ENCODE results near the gene ZNF570.

ZNF570 gene

DNA sequence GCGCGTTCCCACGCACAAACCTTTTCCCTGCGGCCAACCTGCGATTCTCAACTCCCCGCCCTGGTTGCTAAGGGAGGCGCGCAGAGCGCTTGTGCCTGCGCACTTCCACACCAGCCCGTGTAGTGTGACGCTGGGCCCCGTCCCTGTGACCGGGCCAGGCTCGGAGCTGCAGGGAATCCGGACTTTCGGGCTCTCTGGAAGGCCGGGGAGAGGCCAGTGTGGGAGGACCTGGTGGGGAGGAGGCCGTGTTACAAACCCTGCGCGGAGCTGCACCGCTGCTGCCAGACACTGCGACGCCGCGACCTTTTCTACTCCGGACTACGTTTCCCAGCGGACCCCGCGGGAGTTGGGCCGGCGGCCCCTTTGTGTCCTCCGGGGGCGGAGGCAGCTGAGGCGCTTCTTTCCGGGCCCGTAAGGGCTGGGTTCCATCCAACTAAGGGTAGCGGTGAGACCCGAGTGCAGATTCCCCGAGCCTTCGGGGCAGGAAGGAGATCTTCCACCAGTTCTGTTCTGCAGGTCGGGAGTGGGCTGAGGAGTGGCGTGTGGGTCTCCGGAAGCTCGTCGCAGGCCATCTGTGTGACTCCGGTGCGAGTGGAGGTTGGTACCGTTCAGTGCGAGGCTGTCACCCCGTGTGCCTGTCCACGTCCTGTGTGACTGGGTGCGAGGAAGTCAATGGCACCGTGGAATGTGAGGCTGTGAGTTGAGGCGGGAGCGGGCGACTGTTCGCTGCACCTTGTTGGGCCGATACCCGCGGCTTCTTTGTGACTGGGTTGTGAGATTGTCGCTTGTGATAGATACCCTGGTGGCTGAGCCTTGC lies at the start of gene ZNF570:
Gene ZNF570 (plus strand): TSS at position 396 of the 817 bp plus-strand sequence. CDS start 999 bp downstream, outside the sequence.
- DNase-seq (ENCODE audit: low spot score) = no peak

DNA sequence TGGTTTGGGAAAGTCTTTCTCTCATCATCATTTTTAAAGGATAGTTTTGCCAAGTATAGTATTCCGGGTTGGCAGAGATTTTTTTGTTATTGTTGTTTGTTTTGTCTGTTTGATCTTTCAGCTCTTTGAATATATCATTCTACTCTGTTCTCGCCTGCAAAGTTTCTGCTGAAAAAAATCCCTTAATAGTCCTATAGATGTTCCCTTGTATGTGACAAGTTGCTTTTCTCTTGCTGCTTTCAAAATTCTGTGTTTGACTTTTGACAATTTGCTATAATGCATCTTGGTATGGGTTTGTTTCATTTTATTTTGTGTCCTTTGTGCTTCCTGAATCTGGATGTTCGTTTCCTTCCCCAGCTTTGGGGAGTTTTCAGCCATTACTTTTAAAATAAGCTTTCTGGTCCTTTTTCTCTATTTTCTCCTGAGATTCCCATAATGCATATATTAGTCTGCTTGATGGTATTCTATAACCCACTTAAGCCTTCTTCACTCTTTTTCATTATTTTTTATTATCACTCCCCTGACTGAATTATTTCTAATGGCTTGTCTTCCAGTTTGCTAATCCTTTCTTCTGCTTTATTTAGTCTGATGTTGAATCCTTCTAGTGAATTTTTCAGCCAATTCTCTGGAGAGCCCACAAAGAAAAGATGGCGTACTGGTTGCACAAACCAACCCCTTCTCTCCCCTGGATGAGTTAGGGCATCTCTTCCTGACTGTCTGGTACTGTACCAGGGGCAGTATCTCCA lies 16.5 kb upstream of the ZNF570 start:
- no peak for DNase-seq (ENCODE audit: low spot score)

DNA sequence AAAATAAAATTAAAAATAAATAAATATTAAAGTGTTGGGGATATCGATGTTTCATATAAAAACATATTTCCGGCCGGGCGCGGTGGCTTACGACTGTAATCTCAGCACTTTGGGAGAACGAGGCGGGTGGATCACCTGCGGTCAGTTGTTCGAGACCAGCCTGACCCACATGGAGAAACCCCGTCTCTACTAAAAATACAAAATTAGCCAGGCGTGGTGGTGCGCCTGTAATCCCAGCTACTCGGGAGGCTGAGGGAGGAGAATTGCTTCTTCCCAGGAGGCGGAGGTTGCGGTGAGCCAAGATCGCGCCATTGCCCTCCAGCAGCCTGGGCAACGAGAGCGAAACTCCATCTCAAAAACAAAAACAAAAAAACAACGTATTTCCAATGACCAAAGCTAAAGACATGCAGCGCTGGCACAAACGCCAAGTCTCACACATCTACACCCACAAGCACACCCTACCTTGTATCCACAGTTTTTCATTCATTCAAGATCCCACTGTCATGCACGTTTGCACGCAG lies 2.8 kb upstream of the ZNF570 start:
- DNase-seq (ENCODE audit: low spot score) = no peak

DNA sequence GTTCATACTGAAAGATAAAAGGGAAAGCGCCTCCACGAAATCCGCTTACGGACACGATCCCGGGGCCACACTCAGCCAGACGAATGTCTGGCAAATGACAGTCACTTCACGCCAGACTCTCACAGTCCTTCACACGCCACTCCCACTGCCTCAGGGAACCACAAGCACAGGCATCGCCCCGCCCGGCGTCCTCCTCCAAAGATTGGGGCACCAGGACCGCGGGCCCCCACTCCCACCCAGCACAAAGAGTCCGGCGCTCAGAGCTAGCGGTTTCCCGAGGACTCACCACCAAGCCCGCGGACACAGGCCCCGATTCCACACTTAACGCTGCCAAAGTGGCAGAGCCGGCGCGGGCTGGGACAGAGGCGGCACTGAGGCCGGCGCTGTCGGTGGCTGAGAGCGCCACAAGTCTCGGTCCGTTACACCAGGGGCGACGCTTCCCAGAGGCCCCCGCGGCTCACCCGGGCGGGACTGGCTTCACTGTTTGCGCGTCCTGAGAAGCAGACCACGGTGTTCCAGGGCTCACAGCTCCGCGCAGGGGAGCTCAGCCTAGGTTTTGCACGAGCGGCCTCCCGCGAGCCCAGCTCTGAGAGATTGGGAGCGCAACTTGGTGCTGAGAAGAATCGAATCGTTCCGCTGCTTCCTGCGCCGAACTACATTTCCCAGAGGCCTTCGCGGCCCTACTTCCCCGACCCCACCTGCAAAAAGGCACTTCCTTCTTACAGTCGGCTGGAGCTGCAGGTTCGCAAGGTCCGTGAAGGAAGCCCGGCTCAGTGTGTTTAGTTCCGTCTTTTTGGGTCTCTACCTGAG lies 2.2 kb upstream of the ZNF570 start, which contains the start of gene ZNF569:
Gene ZNF569 (minus strand): TSS at position 647 of the 810 bp plus-strand sequence. CDS start 22,523 bp downstream, outside the sequence.
- no peak for DNase-seq (ENCODE audit: low spot score)

DNA sequence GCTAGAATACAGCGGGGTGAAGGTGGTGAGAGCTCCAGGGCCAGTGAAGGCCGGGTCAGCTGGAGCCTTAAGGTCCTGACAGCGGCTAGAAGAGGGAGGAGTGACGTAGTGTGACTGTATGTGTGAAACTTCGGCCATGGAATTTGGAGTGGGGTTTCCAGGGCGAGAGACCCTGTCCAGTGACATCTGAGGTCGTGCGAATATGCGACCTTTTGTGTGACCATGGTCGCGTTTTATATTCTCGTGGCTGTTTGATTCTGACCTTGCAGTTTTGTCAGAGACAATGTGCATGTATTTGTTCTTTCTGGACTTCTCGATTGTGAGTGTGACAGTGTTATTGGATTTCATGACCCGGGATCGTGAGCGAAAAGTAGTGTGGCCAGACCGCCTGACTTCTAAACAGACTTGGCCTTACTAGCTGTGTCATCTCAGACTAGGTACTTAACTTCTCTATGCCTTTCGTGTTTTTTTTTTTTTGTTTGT lies 1.5 kb upstream of the ZNF570 start:
- DNase-seq (ENCODE audit: low spot score) = no peak

DNA sequence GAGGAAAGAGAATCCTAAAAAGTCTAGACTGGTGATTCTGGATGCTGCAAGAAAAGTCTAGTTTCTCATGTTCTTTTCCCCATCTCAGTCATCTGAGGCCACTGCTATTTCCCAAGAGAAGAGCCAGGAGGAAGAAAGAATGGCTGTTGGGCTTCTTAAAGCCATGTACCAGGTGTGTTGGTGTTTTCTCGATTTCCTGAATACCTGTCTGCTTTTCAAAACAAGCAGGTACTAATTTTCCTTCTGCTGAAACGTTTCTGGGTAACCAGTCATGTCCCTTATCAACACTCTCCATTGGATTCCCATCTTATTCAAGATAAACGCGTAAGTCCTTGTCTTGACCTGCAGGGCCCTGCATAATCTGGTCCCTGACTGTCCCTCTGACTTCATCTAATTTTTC lies 1.1 kb downstream of the ZNF570 start:
- DNase-seq (ENCODE audit: low spot score) = no peak

DNA sequence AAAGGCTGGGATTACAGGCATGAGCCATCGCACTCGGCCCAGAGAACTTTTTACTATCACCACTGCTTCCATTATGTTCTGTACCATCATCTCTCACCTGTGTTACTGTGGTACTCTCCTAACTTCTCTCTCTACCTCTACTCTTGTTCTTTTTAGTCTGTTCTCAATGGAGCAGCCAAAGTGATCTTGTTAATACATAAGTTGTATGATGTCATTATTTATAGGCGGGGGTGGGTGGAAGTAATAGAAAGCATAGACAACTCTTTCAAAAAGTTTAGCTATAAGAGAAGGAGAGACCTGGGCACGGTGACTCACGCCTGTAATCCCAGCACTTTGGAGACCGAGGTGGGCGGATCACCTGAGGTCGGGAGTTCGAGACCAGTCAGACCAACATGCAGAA lies 3.0 kb downstream of the ZNF570 start:
- DNase-seq (ENCODE audit: low spot score) = no peak

DNA sequence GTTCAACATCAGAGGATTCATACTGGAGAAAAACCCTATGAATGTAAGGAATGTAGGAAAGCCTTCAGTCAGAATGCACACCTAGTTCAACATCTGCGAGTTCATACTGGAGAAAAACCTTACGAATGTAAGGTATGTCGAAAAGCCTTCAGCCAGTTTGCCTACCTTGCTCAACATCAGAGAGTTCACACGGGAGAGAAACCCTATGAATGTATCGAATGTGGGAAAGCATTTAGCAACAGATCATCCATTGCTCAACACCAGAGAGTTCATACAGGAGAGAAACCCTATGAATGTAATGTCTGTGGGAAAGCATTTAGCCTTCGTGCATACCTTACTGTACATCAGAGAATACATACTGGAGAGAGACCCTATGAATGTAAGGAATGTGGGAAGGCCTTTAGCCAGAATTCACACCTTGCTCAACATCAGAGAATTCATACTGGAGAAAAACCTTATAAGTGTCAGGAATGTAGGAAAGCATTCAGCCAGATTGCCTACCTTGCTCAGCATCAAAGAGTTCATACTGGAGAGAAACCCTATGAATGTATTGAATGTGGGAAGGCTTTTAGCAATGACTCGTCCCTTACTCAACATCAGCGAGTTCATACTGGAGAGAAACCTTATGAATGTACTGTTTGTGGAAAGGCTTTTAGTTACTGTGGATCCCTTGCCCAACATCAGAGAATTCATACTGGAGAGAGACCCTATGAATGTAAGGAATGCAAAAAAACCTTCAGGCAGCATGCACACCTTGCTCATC lies 15.4 kb downstream of the ZNF570 start:
- peak; percentile 34 for DNase-seq (ENCODE audit: low spot score)

DNA sequence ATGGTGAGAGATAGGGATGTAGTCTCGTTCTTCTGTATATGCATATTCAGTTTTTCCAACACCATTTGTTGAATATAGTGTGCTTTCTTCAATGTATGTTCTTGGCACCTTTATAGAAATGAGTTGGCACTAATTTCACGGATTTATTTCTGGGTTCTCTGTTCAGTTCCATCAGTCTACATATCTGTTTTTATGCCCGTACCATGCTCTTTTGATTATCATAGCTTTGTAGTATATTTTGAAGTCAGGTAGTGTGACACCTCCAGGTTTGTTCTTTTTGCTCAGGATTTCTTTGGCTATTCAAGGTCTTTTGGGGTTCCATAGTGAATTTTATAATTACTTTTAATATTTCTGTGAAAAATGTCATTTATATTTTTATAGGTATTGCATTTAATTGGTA lies 23.1 kb downstream of the ZNF570 start:
- DNase-seq (ENCODE audit: low spot score) = no peak

DNA sequence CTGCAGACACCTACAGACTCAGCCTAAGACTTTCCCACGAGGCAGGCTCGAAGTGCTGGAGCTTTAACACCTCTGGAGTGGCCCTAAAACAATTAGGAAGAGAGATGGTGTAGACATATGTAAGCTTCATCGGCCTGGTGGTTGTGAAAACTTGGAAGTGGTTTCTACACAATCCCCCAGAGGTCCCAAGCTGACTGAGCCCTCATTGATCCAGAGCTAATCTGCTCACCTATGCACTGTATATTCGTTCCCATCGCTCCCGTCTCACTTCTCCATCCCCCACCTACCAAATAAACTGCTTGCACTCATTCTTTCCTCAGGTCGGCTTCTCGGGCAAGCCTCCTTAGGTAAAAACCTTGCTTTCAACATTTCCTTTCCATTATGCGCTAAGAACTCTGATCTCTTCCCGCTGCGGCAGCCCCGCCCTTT lies 36.8 kb downstream of the ZNF570 start:
- no peak for DNase-seq (ENCODE audit: low spot score)

DNA sequence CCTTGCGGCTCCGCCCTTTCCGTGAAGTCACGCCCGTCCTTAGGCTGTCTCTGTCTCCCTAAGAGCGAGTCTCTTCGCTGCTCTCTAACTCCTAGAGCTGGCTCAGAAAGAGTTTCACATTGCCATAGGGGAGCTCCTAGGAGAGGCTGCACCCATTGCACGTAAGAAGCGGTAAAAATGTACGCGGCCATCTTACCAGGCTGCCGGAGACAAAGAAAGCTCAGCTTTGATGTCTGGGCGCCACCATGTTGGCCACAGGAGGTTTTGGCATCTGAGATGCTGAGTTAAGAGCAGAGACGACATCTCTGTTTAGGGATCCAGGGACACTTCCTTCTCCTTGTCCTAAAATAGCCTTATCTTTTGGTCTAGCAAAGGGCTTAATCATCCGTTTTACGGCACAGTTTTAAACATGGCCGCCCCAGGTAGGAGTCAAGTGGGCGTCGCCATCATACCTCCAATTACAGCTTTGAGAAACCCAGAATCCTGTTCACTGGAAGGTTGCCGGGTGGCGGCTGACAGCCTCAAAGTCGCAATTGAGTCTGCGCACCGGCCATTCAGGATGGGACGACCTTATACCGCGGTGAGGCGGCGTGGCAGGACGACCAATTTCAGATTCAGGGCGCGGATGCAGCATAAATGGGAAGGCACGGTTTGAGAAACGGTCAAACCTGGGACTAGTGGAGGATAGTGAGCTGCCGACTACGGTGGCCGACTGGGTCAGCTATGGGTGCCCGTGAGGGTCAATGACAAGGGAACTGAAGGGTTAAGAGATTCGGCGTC lies 37.4 kb downstream of the ZNF570 start, which contains the start of gene ZNF793:
Gene ZNF793 (plus strand): TSS at position 553 of the 780 bp plus-strand sequence. CDS start 16,501 bp downstream, outside the sequence.
- DNase-seq (ENCODE audit: low spot score) = no peak

DNA sequence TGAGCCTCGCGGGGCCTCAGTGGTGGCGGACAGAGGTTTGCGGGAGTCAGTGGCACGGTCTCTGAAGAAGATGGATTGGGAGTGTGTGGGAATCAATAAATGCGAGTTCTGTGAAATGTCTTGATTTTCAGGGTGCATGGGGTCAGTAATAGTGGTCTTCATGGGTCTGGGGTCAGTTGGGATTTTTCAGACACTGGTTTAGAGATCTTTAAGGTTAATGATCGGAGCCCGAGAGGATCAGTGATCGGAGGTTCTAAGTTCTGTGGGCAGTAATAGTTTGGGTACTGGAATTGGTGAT lies 38.0 kb downstream of the ZNF570 start:
- DNase-seq (ENCODE audit: low spot score) = no peak

DNA sequence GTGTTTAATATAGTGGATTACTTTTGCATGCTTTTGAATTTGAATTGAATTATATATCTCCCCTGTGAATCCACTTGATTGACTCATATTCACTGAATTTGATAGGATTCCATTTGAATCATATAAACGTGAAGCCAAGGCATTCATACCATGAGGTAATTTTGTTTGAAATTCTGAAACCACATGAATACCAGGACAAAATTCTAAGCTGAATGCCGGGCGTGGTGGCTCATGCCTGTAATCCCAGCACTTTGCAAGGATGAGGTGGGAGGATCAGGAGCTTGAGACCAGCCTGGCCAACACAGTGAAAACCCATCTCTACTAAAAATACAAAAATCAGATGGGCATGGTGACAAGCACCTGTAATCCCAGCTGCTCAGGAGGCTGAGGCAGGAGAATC lies 42.0 kb downstream of the ZNF570 start:
- no peak for DNase-seq (ENCODE audit: low spot score)

DNA sequence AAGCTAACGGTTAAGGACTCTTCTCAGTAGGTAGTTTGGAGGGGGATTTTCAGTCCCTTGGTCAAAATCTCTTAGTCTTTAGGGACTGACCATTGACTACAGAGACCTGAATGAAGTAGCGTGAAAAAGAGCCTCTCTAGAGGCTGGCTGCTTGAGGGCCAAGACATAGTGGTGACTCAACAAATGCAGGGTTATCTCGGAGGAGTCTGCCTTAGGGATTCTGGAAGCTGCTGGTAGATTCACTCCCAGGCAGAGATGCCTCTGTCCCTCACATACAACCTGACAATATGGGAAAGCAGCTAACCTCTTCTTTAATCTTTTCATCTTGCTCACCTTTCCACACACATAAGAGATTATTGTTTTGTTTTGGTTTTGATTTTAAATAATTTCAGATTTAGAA lies 42.7 kb downstream of the ZNF570 start:
- no peak for DNase-seq (ENCODE audit: low spot score)

DNA sequence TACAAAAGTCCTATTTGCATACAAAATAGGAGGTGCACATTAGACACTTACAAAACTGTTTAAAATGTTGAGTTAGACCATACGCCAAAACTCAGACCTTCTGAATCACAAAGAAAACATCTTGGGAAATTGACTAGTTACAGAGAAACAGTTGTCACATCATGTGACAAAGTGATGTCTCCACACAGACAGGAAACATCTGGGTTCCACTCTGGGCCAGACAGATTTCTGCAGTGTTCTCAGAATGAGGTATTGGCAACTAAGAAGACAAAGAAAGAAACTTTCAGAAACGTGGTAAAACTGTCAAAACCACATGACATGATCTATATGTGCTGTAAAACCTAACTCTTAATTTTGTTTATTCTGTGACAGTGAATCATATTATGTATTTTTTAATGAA lies 44.2 kb downstream of the ZNF570 start:
- DNase-seq (ENCODE audit: low spot score) = no peak

DNA sequence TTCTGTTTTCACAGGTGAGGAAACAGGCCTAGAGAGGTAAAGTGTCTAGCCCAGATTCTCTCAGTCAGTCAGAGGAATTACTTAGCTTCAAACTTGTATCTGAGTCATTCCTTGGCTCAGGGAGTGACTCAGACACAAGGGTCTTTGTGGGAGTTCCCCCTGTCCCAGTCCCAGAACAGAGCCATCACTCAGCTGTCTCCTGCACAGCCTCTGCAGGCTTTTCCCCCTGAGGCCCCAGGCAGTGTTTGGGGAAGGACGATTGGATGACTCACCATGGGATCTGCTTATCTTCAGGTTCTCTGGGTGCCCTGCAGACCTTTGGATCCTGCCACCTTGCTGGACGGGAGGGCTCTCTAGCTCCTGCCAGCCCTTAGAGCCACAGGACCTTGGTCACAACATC lies 50.7 kb downstream of the ZNF570 start:
- DNase-seq (ENCODE audit: low spot score) = peak; percentile 25

DNA sequence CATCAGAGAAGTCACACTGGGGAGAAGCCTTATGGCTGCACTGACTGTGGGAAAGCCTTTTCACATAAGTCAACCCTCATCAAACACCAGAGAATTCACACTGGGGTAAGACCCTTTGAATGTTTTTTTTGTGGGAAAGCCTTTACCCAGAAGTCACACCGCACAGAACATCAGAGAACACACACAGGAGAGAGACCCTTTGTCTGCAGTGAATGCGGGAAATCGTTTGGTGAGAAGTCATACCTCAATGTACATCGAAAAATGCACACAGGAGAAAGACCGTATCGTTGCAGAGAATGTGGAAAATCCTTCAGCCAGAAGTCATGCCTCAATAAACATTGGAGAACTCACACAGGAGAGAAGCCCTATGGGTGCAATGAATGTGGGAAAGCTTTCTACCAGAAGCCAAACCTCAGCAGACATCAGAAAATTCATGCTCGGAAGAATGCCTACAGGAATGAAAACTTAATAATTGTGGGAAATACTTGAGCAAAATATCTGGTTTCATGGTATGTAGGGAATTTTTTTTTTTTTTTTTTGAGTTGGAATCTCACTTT lies 68.3 kb downstream of the ZNF570 start:
- no peak for DNase-seq (ENCODE audit: low spot score)
